HepG2 (cell line): ENCODE data around the gene TIMM17B. TPM values are rescaled to one million over a fixed set of nuclear protein-coding genes. Genes with fewer than 3 reads are reported as not detected.

ENCODE experiments used
- ATF1 ChIP-seq: IDR thresholded peaks from 2 replicates; pipeline ENCODE4 v1.6.1; 2016; ENCODE audit warnings: mild to moderate bottlenecking, control low read depth
- ATF7-NPFF ChIP-seq: sonication (generic); formaldehyde crosslinking; IDR thresholded peaks from 2 replicates; pipeline ENCODE4 v1.8.1; 2023; ENCODE audit warnings: mild to moderate bottlenecking, low read depth, missing genetic modification reagents, moderate library complexity
- CEBPZ ChIP-seq: IDR thresholded peaks from 2 replicates; pipeline ENCODE4 v1.6.1; 2012; ENCODE audit warnings: low read length, improper control_type of control experiment
- HDAC2 ChIP-seq: sonication (generic); formaldehyde crosslinking; IDR thresholded peaks from 2 replicates; pipeline ENCODE4 v1.4.0; 2020; ENCODE audit warnings: missing genetic modification reagents
- IKZF1 ChIP-seq: fragments of 450-650 bp; IDR thresholded peaks from 2 replicates; pipeline ENCODE4 v1.7.1; 2016
- MIER3 ChIP-seq: IDR thresholded peaks from 2 replicates; pipeline ENCODE4 v1.6.1; 2016; ENCODE audit warnings: missing compliant biosample characterization, borderline replicate concordance
- NR2F2 ChIP-seq: IDR thresholded peaks from 2 replicates; pipeline ENCODE4 v1.6.1; 2012; ENCODE audit warnings: low read depth, inconsistent platforms, borderline replicate concordance
- POGK ChIP-seq: sonication (generic); formaldehyde crosslinking; conservative IDR thresholded peaks from 2 replicates; pipeline ENCODE4 v1.8.0; 2022; ENCODE audit warnings: mild to moderate bottlenecking, moderate library complexity, missing genetic modification reagents
- POLR2AphosphoS2 ChIP-seq: IDR thresholded peaks from 2 replicates; pipeline ENCODE4 v1.6.1; 2011; ENCODE audit warnings: low read depth, low read length, improper control_type of control experiment
- SIX4 ChIP-seq: sonication (generic); formaldehyde crosslinking; IDR thresholded peaks from 2 replicates; pipeline ENCODE4 v1.4.0; 2020; ENCODE audit warnings: missing genetic modification reagents
- TAF1 ChIP-seq: sonication (generic); formaldehyde crosslinking; IDR thresholded peaks from 2 replicates; pipeline ENCODE4 v1.4.0; 2020; ENCODE audit warnings: missing genetic modification reagents
- TARDBP ChIP-seq: sonication (generic); formaldehyde crosslinking; IDR thresholded peaks from 2 replicates; pipeline ENCODE4 v1.8.0; 2022; ENCODE audit warnings: mild to moderate bottlenecking, missing genetic modification reagents
- ZBTB10 ChIP-seq: sonication (generic); formaldehyde crosslinking; IDR thresholded peaks from 2 replicates; pipeline ENCODE4 v1.4.0; 2020; ENCODE audit warnings: missing genetic modification reagents, borderline replicate concordance
- ZBTB39 ChIP-seq: sonication (generic); formaldehyde crosslinking; IDR thresholded peaks from 2 replicates; pipeline ENCODE4 v1.5.0; 2020; ENCODE audit warnings: missing genetic modification reagents
- ZEB1 ChIP-seq: IDR thresholded peaks from 2 replicates; pipeline ENCODE4 v1.6.1; 2012; ENCODE audit warnings: mild to moderate bottlenecking, low read depth, inconsistent platforms; ENCODE audit not compliant: insufficient replicate concordance
- ZNF30 ChIP-seq: sonication (generic); formaldehyde crosslinking; IDR thresholded peaks from 2 replicates; pipeline ENCODE4 v1.5.0; 2020; ENCODE audit warnings: mild to moderate bottlenecking, missing genetic modification reagents
- ZNF343 ChIP-seq: sonication (generic); formaldehyde crosslinking; IDR thresholded peaks from 2 replicates; pipeline ENCODE4 v1.4.0; 2020; ENCODE audit warnings: mild to moderate bottlenecking, missing genetic modification reagents
- ZNF850 ChIP-seq: sonication (generic); formaldehyde crosslinking; conservative IDR thresholded peaks from 2 replicates; pipeline ENCODE4 v1.9.0; 2021; ENCODE audit warnings: mild to moderate bottlenecking, missing genetic modification reagents
- ZSCAN21 ChIP-seq: sonication (generic); formaldehyde crosslinking; IDR thresholded peaks from 2 replicates; pipeline ENCODE4 v1.8.0; 2022; ENCODE audit warnings: mild to moderate bottlenecking, missing genetic modification reagents, moderate library complexity, borderline replicate concordance
- polyA plus RNA-seq, 8 experiments: library from polyadenylated mRNA; depleted of rRNA in 3 of 8; stranded (reverse) in 7 of 8; unstranded in 1 of 8; fragments of >200 nt; fragmentation: Illumina TruSeq in 4 of 8; extraction: Trizol in 4 of 8; gene quantifications; 2 replicates each; pipeline versions ENCODE4 v1.2.1 to v1.2.3, GENCODE V29; 2011 to 2016; ENCODE audit warnings: low read depth in 4 of 8, missing spikeins in 1 of 8, mixed read lengths in 1 of 8; ENCODE audit not compliant: insufficient read depth in 1 of 8
- total RNA-seq, 5 experiments: library from RNA; depleted of rRNA; stranded (reverse); fragments of >200 nt; fragmentation: Illumina TruSeq; extraction: Trizol; gene quantifications; 2 replicates each; pipeline ENCODE4 v1.2.3, GENCODE V29; 2016; ENCODE audit warnings: low read depth in 1 of 5

TIMM17B gene
- total and polyA plus RNA-seq, 2 of the 13 experiments (the other 11 are each of a cell fraction or from before 2014, with no cell fraction given): 56.0 to 72.5 TPM

- peak; percentile 75 for TF ChIP-seq TAF1
- no peak for TF ChIP-seq ATF7-NPFF (CRISPR knock-in tag)
- no peak for TF ChIP-seq MIER3
- TF ChIP-seq SIX4 (CRISPR knock-in tag): no peak
- no peak for TF ChIP-seq ZNF343 (CRISPR knock-in tag)
- TF ChIP-seq ZNF30 (CRISPR knock-in tag): no peak
- TF ChIP-seq ZEB1: no peak
- TF ChIP-seq NR2F2: no peak
- TF ChIP-seq ZSCAN21 (CRISPR knock-in tag): no peak
- no peak for TF ChIP-seq IKZF1
- TF ChIP-seq ATF1 (CRISPR knock-in tag): peak; percentile 81
- no peak for TF ChIP-seq CEBPZ
- no peak for TF ChIP-seq ZBTB39
- TF ChIP-seq HDAC2 (CRISPR knock-in tag): no peak
- TF ChIP-seq POGK (CRISPR knock-in tag): no peak
- no peak for TF ChIP-seq POLR2AphosphoS2
- TF ChIP-seq TARDBP (CRISPR knock-in tag): no peak
- TF ChIP-seq ZNF850 (CRISPR knock-in tag): no peak
- TF ChIP-seq ZBTB10 (CRISPR knock-in tag): no peak
Measured at GRCh38 chrX:48897625-48898306, at the start of gene TIMM17B, which contains the start of gene PQBP1 (continued).
